Measurements from ENCODE around the gene IRX3. TPM values are rescaled to one million over a fixed set of nuclear protein-coding genes. Genes with fewer than 3 reads are reported as not detected.
"Not testable (repeated sequence)": the region's sequence is repeated elsewhere in the genome, so short reads cannot be mapped to it uniquely, and the experiment has no call there.

IRX3 gene
- total and polyA plus RNA-seq, 2 donors from 2014 or later, result 13.5 to 37.9 TPM

DNA sequence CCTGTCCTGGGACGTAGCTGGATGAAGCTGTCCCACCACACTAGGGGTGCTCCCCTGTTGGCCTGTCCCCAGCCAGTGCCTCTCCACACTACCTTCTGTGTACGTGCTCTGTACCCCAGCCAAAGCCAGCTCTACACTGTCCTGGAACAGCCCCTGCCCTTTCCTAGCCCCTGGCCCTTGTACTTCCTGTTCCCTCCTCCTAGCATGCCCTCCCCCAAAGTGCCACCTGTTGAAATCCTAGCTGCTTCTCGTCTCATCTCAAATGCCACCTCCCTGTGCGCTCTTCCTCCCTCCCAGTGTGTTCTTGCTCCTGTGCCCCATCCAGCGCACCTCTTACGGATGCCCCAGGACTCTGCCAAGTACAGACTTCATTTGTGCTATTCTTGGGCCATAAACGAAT is 33.5 kb downstream of the IRX3 start:
- no peak for DNase-seq

DNA sequence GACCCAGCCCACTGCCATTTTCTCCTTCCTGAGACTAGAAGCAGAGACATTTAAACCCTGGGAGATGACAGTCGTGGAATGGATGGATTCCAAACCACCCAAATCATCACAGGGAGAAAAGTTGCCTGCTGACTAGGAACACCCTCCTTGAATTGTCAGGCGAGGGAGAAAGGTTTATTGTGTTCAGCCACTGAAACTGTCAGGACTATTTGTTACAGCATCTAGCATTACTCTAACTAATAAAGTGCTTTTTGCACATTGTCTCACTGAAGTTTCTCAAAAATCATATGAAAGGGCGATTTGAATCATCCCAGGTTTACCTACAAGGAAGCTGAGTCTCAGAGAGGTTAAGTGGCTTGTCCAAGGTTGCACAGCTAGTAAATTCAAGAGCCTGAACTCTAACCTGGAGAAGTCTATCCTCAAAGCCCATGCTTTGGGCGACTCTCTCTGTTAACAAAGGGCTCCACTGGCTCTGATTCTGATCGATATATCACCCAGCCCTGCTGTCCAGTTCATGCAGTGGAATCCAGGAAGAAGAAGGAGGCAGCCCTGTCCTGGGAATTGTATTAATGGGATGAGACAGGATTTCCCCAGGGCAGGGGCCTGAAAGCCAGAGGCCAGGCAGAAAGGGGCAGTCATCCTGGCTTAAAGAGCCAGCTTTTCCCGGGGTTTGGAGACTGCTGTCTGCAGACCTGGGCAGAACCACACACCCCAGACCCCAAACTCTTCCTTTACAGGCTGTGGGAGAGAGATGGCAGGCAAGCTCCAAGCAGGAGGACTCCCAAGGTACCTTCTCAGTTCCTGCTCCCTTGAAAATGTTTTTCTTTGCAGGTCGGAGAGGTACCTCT is 37.5 kb downstream of the IRX3 start:
- TF ChIP-seq, protein P1, sequence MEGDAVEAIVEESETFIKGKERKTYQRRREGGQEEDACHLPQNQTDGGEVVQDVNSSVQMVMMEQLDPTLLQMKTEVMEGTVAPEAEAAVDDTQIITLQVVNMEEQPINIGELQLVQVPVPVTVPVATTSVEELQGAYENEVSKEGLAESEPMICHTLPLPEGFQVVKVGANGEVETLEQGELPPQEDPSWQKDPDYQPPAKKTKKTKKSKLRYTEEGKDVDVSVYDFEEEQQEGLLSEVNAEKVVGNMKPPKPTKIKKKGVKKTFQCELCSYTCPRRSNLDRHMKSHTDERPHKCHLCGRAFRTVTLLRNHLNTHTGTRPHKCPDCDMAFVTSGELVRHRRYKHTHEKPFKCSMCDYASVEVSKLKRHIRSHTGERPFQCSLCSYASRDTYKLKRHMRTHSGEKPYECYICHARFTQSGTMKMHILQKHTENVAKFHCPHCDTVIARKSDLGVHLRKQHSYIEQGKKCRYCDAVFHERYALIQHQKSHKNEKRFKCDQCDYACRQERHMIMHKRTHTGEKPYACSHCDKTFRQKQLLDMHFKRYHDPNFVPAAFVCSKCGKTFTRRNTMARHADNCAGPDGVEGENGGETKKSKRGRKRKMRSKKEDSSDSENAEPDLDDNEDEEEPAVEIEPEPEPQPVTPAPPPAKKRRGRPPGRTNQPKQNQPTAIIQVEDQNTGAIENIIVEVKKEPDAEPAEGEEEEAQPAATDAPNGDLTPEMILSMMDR (IDR thresholded peaks at IDR 0.05; ENCODE audit: borderline replicate concordance, extremely low read depth, insufficient read depth), result no peak
- H3K9me3 ChIP-seq (ENCODE audit: control insufficient read depth in 2 of 3, insufficient read depth in 1 of 3, low read length in 3 of 3), result peaks cover 0 to 2% (median 1%) of the 10 kb centered on the region in 3 donors
- H3K4me3 ChIP-seq (ENCODE audit: low read length in 3 of 3), result no peak overlapping the region
- H3K27me3 ChIP-seq (ENCODE audit: control insufficient read depth, insufficient read depth, low read length), result no peaks in the 10 kb centered on the region
- no peak overlapping the region for H3K9ac ChIP-seq (ENCODE audit: low read length in 3 of 3)
- DNase-seq (no peak), FAIRE-seq (no peak)
- H3K27ac ChIP-seq (ENCODE audit: low read depth in 2 of 2, low read length in 2 of 2), result no peak overlapping the region
- intact Hi-C loops (cut with DNase I), result no loop called here
- H3K36me3 ChIP-seq (ENCODE audit: control insufficient read depth in 2 of 3, insufficient read depth in 3 of 3, low read length in 3 of 3), result no peaks in the 10 kb centered on the region
- H3K4me1 ChIP-seq (ENCODE audit: control insufficient read depth in 2 of 3, insufficient read depth in 2 of 3, low read depth in 1 of 3, low read length in 3 of 3), result no peaks in the 10 kb centered on the region

More for the DNA sequence above, 33.5 kb downstream of the IRX3 start:
- no peak for FAIRE-seq
- Histone ChIP-seq H3K27ac (ENCODE audit: low read depth in 2 of 2, low read length in 2 of 2) (no peak overlapping the region), H3K4me3 (ENCODE audit: low read length in 3 of 3) (no peak overlapping the region), H3K27me3 (ENCODE audit: control insufficient read depth, insufficient read depth, low read length) (no peaks in the 10 kb centered on the region), H3K36me3 (ENCODE audit: control insufficient read depth in 2 of 3, insufficient read depth in 3 of 3, low read length in 3 of 3) (no peaks in the 10 kb centered on the region), H3K9ac (ENCODE audit: low read length in 3 of 3) (no peak overlapping the region), H3K9me3 (ENCODE audit: control insufficient read depth in 2 of 3, insufficient read depth in 1 of 3, low read length in 3 of 3) (no peaks in the 10 kb centered on the region), H3K4me1 (ENCODE audit: control insufficient read depth in 2 of 3, insufficient read depth in 2 of 3, low read depth in 1 of 3, low read length in 3 of 3) (no peaks in the 10 kb centered on the region)
- TF ChIP-seq, protein P1 (IDR thresholded peaks at IDR 0.05; ENCODE audit: borderline replicate concordance, extremely low read depth, insufficient read depth), result no peak
- intact Hi-C loops (cut with DNase I), result no loop called here

DNA sequence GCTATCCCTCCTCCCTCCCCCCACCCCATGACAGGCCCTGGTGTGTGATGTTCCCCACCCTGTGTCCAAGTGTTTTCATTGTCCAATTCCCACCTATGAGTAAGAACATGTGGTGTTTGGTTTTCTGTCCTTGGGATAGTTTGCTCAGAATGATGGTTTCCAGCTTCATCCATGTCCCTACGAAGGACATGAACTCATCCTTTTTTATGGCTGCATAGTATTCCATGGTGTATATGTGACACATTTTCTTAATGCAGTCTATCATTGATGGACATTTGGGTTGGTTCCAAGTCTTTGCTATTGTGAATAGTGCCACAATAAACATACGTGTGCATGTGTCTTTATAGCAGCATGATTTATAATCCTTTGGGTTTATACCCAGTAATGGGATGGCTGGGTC is 38.9 kb downstream of the IRX3 start:
- intact Hi-C loops (cut with DNase I); H3K4me3 ChIP-seq (ENCODE audit: low read length in 3 of 3); H3K9me3 ChIP-seq (ENCODE audit: control insufficient read depth in 2 of 3, insufficient read depth in 1 of 3, low read length in 3 of 3); H3K9ac ChIP-seq (ENCODE audit: low read length in 3 of 3); H3K4me1 ChIP-seq (ENCODE audit: control insufficient read depth in 2 of 3, insufficient read depth in 2 of 3, low read depth in 1 of 3, low read length in 3 of 3); H3K27me3 ChIP-seq (ENCODE audit: control insufficient read depth, insufficient read depth, low read length); H3K36me3 ChIP-seq (ENCODE audit: control insufficient read depth in 2 of 3, insufficient read depth in 3 of 3, low read length in 3 of 3); FAIRE-seq; DNase-seq; H3K27ac ChIP-seq (ENCODE audit: low read depth in 2 of 2, low read length in 2 of 2): not testable (repeated sequence)

DNA sequence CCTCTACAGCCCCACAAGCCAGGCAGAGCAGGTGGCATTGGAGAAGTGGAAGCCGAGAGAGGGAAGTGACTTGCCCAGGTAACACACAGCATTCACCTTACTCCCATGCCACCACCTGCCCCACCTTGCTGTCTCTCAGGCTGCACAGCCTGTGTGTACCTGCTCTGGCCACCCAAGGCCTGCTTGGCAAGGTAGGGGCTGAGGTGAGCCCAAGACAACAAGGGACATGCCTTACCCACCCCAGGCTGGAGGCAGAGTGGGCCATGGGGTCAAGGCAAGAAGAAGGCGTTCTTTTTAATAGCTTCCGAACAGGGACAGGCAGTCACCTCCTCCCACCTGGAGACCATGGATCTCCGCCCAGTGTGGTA is 40.1 kb downstream of the IRX3 start:
- Histone ChIP-seq H3K27ac (ENCODE audit: low read depth in 2 of 2, low read length in 2 of 2) (no peak overlapping the region), H3K27me3 (ENCODE audit: control insufficient read depth, insufficient read depth, low read length) (no peaks in the 10 kb centered on the region), H3K9ac (ENCODE audit: low read length in 3 of 3) (no peak overlapping the region), H3K4me3 (ENCODE audit: low read length in 3 of 3) (no peak overlapping the region), H3K36me3 (ENCODE audit: control insufficient read depth in 2 of 3, insufficient read depth in 3 of 3, low read length in 3 of 3) (no peaks in the 10 kb centered on the region), H3K4me1 (ENCODE audit: control insufficient read depth in 2 of 3, insufficient read depth in 2 of 3, low read depth in 1 of 3, low read length in 3 of 3) (no peaks in the 10 kb centered on the region), H3K9me3 (ENCODE audit: control insufficient read depth in 2 of 3, insufficient read depth in 1 of 3, low read length in 3 of 3) (peaks cover 0 to 2% (median 1%) of the 10 kb centered on the region in 3 donors)
- FAIRE-seq (no peak), DNase-seq (no peak)
- TF ChIP-seq, protein P1 (IDR thresholded peaks at IDR 0.05; ENCODE audit: borderline replicate concordance, extremely low read depth, insufficient read depth), result no peak
- intact Hi-C loops (cut with DNase I), result no loop called here

Data from kidney (tissue), 14 donors.